ENCODE data around the gene UBTD1. TPM values are rescaled to one million over a fixed set of nuclear protein-coding genes. Genes with fewer than 3 reads are reported as not detected.
A peak's percentile ranks its signal among the peaks of the same experiment; 100 is the strongest.

The UBTD1 gene
- total and polyA plus RNA-seq, 10 of the 15 experiments (the other 5 are each of a cell fraction or from before 2014, with no cell fraction given), result 0.04 to 1.5 (median 1.2) TPM; not detected in 1

GRCh38 chr10:97498076-97498840, 466 bp upstream of the UBTD1 start, which contains the start of gene MMS19 (continued):
- TF ChIP-seq SUPT20H (IDR thresholded peaks at IDR 0.05; ENCODE audit: borderline replicate concordance, control insufficient read depth, low read depth, low read length) (no peak), CREM (IDR thresholded peaks at IDR 0.05; ENCODE audit: low read depth) (peak; percentile 59; the same call in 1 of the 2 replicates), SP1 (IDR thresholded peaks at IDR 0.05; ENCODE audit: low read depth, low read length) (peak; percentile 64), NFYB (IDR thresholded peaks at IDR 0.05; ENCODE audit: insufficient read depth, low read depth, low read length) (peak; percentile 49; the same call in 1 of the 2 replicates), REST (IDR thresholded peaks at IDR 0.05; ENCODE audit: low read depth, low read length) (no peak), ESRRA (IDR thresholded peaks at IDR 0.05; ENCODE audit: low read length) (no peak), TCF12 (IDR thresholded peaks at IDR 0.05; ENCODE audit: low read depth, low read length) (0 out of 2 replicates have a peak, but pooled peaks have one; percentile 13), SMAD1 (IDR thresholded peaks at IDR 0.05; ENCODE audit: low read depth, partially characterized antibody) (no peak), EGR1 (IDR thresholded peaks at IDR 0.05; ENCODE audit: borderline replicate concordance in 1 of 2, low read depth in 2 of 2, low read length in 2 of 2) (peak in 1 of 2 experiments; percentile 69; a peak in 2 of 3 replicates), NKRF (conservative IDR thresholded peaks at IDR 0.05) (peak; percentile 65; the same call in 1 of the 2 replicates), PAX5 (IDR thresholded peaks at IDR 0.05; ENCODE audit: borderline replicate concordance, low read depth, low read length) (0 out of 2 replicates have a peak, but pooled peaks have one; percentile 11), MYC (IDR thresholded peaks at IDR 0.05; ENCODE audit: insufficient read depth, insufficient read length, insufficient replicate concordance, low read length, severe bottlenecking) (peak; percentile 1), PML (IDR thresholded peaks at IDR 0.05; ENCODE audit: low read length) (peak; percentile 77; the same call in 1 of the 2 replicates), HDAC6 (IDR thresholded peaks at IDR 0.05; ENCODE audit: unreplicated experiment) (peak; percentile 38), PKNOX1 (IDR thresholded peaks at IDR 0.05) (peak; percentile 97), ZNF592 (IDR thresholded peaks at IDR 0.05) (no peak), HDGF (IDR thresholded peaks at IDR 0.05) (peak; percentile 80; the same call in 1 of the 2 replicates), RAD21 (IDR thresholded peaks at IDR 0.05; ENCODE audit: insufficient read depth, low read depth, low read length) (no peak)

All from GM12878 (cell line).